GM10248 (cell line): Measurements from ENCODE around the gene ERCC4.

ENCODE experiments used
- CTCF ChIA-PET: fragments of 300-600 bp; sonication (Branson Sonifier 250); formaldehyde crosslinking; extraction: SDS; loops from one replicate; lab custom pipeline; 2021; ENCODE audit warnings: antibody characterized with exemption; lab: Yijun Ruan, JAX
- POLR2A ChIA-PET: fragments of 350-650 bp; sonication (Branson Sonifier 250); formaldehyde crosslinking; extraction: SDS; loops from one replicate; lab custom pipeline; 2020; ENCODE audit warnings: antibody characterized with exemption; lab: Yijun Ruan, JAX
- DNase-seq: peaks from one replicate; pipeline ENCODE4 v3.0.0; 2012; ENCODE audit errors: extremely low spot score
- TF ChIP-seq, protein P1 (sequence below): IDR thresholded peaks from 2 replicates; pipeline ENCODE4 v1.5.1; 2012; ENCODE audit warnings: mild to moderate bottlenecking, low read depth; ENCODE audit errors: extremely low read depth, missing control alignments, control extremely low read depth

ERCC4 gene

DNA sequence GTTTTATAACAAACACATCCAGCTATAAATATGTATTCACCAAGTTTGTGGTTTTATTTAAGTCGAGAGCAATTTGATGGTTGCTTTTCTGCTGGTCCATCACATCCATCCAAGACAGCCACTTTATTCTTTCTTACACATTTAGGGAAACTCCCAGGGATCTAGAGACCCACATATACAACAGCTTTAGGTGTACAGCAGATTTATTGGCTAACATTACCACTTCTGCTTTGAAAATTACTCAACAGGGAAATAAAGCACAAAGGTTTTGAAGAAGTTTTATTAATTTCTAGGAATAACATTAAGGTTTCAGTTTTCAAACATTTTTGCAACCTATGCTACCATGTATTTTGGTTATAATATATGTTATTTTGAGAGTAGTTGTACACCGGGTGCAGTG, 6.9 kb downstream of the ERCC4 start:
- POLR2A ChIA-PET = no interaction called here
- no peak for DNase-seq
- CTCF ChIA-PET = interaction anchor here (0.7 kb wide), 1 partner anchor 10 kb away, joined by 3 read pairs; no protein-coding TSS in a partner anchor
- TF ChIP-seq, protein P1, sequence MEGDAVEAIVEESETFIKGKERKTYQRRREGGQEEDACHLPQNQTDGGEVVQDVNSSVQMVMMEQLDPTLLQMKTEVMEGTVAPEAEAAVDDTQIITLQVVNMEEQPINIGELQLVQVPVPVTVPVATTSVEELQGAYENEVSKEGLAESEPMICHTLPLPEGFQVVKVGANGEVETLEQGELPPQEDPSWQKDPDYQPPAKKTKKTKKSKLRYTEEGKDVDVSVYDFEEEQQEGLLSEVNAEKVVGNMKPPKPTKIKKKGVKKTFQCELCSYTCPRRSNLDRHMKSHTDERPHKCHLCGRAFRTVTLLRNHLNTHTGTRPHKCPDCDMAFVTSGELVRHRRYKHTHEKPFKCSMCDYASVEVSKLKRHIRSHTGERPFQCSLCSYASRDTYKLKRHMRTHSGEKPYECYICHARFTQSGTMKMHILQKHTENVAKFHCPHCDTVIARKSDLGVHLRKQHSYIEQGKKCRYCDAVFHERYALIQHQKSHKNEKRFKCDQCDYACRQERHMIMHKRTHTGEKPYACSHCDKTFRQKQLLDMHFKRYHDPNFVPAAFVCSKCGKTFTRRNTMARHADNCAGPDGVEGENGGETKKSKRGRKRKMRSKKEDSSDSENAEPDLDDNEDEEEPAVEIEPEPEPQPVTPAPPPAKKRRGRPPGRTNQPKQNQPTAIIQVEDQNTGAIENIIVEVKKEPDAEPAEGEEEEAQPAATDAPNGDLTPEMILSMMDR = no peak

GRCh38 chr16:13928646-13929045, 8.7 kb downstream of the ERCC4 start:
- POLR2A ChIA-PET = no interaction called here
- TF ChIP-seq, protein P1 = no peak
- DNase-seq = no peak
- CTCF ChIA-PET = no interaction called here

DNA sequence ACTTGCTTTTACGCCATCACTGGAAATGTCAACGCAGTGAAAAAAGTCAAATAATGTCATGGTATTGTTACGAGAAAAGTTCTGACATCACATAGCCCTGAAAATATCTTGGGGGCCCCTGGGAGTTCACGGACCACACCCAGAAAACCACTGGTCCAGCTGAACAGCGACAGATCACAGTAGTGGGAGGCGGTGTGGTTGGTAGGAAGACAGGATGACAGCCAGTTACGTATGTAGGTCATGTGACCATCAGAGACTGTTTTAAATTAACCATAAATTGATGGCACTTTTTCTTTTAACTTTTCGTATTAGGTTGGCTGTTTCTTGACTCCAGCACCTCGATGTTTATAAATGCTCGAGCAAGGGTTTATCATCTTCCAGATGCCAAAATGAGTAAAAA, 11.9 kb downstream of the ERCC4 start:
- TF ChIP-seq, protein P1 = no peak
- ChIA-PET POLR2A (no interaction called here), CTCF (interaction anchor here (1.2 to 2.0 kb wide), 2 partner anchors 8 to 12 kb away, joined by 5 to 12 read pairs; partner anchors contain the start of gene ERCC4)
- no peak for DNase-seq

- ChIA-PET POLR2A (no interaction called here), CTCF (interaction anchor here (0.7 to 1.0 kb wide), 2 partner anchors 12 to 15 kb away, joined by 3 read pairs; partner anchors contain the start of gene ERCC4)
- TF ChIP-seq, protein P1 = peak; percentile 8
- DNase-seq = no peak
Observed at GRCh38 chr16:13935408-13935807, 15.5 kb downstream of the ERCC4 start.

GRCh38 chr16:13936155-13936554, 16.2 kb downstream of the ERCC4 start:
- DNase-seq = no peak
- TF ChIP-seq, protein P1 = no peak
- ChIA-PET CTCF (interaction anchor here (0.7 to 1.0 kb wide), 4 partner anchors 10 to 16 kb away, joined by 3 read pairs; partner anchors contain the start of gene ERCC4), POLR2A (no interaction called here)

DNA sequence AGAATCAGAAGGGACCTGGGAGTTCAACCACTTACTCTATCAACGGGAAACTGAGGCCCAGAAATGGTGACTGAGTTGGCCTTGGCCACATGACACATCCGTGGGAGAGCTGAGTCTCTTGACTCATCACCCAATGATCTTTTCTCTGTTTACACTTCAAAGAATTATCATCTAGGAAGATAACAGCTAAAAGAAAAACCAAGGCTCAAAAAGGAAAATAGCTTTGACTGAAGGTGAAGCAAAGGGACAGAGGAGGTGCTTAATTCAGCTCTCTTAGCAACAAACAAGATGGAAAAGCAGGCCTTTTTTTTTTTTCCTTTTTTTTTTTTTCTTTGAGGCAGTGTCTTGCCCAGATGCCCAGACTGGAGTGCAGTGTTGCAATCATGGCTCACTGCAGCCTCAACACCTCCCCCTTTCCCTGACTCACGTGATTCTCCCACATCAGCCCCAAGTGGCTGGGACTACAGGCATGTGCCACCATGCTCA, 16.7 kb downstream of the ERCC4 start:
- POLR2A ChIA-PET = no interaction called here

More for the DNA sequence above, 16.7 kb downstream of the ERCC4 start:
- CTCF ChIA-PET = interaction anchor here (0.8 to 1.0 kb wide), 2 partner anchors 10 to 12 kb away, joined by 3 read pairs; no protein-coding TSS in a partner anchor
- TF ChIP-seq, protein P1 = no peak
- DNase-seq = no peak
